HepG2 (cell line): ENCODE data around the gene PROCR. TPM values are rescaled to one million over a fixed set of nuclear protein-coding genes. Genes with fewer than 3 reads are reported as not detected.

ENCODE experiments used
- ATAC-seq: fragments of 200-7000 bp; cut with Tn5 transposase; 3 replicates; pipeline ENCODE4 v1.9.1; 2020; ENCODE audit warnings: mild to moderate bottlenecking, moderate library complexity
- BruUV-seq: library from RNA; stranded (reverse); fragments of 400-500 nt; replicated peaks from 2 replicates; lab custom pipeline; 2021; lab: Mats Ljungman, UMichigan
- CTCF ChIA-PET: fragments of 300-600 bp; formaldehyde crosslinking; extraction: SDS; loops from one replicate; lab custom pipeline; 2021; ENCODE audit warnings: low total read pairs, inconsistent platforms, low intra/inter-chr PET ratio; lab: Yijun Ruan, JAX
- POLR2A ChIA-PET: fragments of 350-600 bp; sonication (Branson Sonifier 250); formaldehyde crosslinking; loops from one replicate; lab custom pipeline; 2020; ENCODE audit warnings: antibody characterized with exemption, inconsistent platforms; lab: Yijun Ruan, JAX
- DNase-seq: peaks from one replicate; pipeline ENCODE4 v3.0.0-alpha.2; 2015; ENCODE audit warnings: low spot score
- FAIRE-seq: peaks from 3 replicates; lab custom pipeline; 2011; peaks lifted over from hg19 to GRCh38; lab: Jason Lieb, UNC
- H2AFZ ChIP-seq: one replicate; pipeline ENCODE4 v1.6.1; 2011; ENCODE audit warnings: low read length, inconsistent platforms
- H3K27ac ChIP-seq: fragments of 300-600 bp; 3 replicates; pipeline ENCODE4 v1.8.0; 2011; ENCODE audit warnings: mixed run types, mild to moderate bottlenecking, mixed read lengths, low read length, inconsistent platforms; ENCODE audit not compliant: insufficient read depth; ENCODE audit errors: extremely low read length
- H3K27me3 ChIP-seq, 2 experiments: fragments of 200-600 bp in 1 of 2; 2 replicates in 1 of 2; 3 replicates in 1 of 2; pipeline versions ENCODE4 v1.6.0 to v1.8.0; 2011; ENCODE audit warnings: low read length in 2 of 2, mild to moderate bottlenecking in 2 of 2, moderate library complexity in 2 of 2, inconsistent platforms in 1 of 2; ENCODE audit not compliant: insufficient read depth in 2 of 2, control insufficient read depth in 1 of 2
- H3K36me3 ChIP-seq, 2 experiments: fragments of 200-600 bp in 1 of 2; replicated peaks in 1 of 2; 2 replicates in 1 of 2; 3 replicates in 1 of 2; pipeline versions ENCODE4 v1.5.1 to v1.8.0; 2011; ENCODE audit warnings: low read length in 2 of 2, inconsistent platforms in 1 of 2; ENCODE audit not compliant: insufficient read depth in 2 of 2, control insufficient read depth in 1 of 2
- H3K4me1 ChIP-seq: 2 replicates; pipeline ENCODE4 v1.5.1; 2012; ENCODE audit warnings: low read length, inconsistent platforms; ENCODE audit not compliant: insufficient read depth
- H3K4me2 ChIP-seq: 2 replicates; pipeline ENCODE4 v1.6.0; 2011; ENCODE audit warnings: low read depth, low read length, inconsistent platforms
- H3K4me3 ChIP-seq, 3 experiments: fragments of 200-600 bp in 1 of 3; sonication (generic), shearing (Covaris generic) in 1 of 3; replicated peaks in 1 of 3; 2 replicates each; pipeline ENCODE4 v1.5.1; 2011 to 2016; ENCODE audit warnings: low read length in 3 of 3, inconsistent platforms in 2 of 3, low read depth in 2 of 3, mild to moderate bottlenecking in 2 of 3, control low read depth in 1 of 3, mixed read lengths in 1 of 3; ENCODE audit not compliant: insufficient read depth in 1 of 3
- H3K79me2 ChIP-seq: one replicate; pipeline ENCODE4 v1.6.1; 2011; ENCODE audit warnings: low read length, inconsistent platforms; ENCODE audit not compliant: insufficient read depth
- H3K9ac ChIP-seq: 2 replicates; pipeline ENCODE4 v1.6.0; 2011; ENCODE audit warnings: mild to moderate bottlenecking, low read depth, low read length, inconsistent platforms; ENCODE audit not compliant: insufficient read depth
- H3K9me3 ChIP-seq: 2 replicates; pipeline ENCODE4 v1.5.1; 2012; ENCODE audit warnings: mild to moderate bottlenecking, low read length
- H4K20me1 ChIP-seq: 2 replicates; pipeline ENCODE4 v1.6.0; 2011; ENCODE audit warnings: inconsistent platforms, mild to moderate bottlenecking, low read length, moderate library complexity; ENCODE audit not compliant: insufficient read depth
- ARID4A ChIP-seq: sonication (generic); formaldehyde crosslinking; IDR thresholded peaks from 2 replicates; pipeline ENCODE4 v1.5.0; 2020; ENCODE audit warnings: mild to moderate bottlenecking, missing genetic modification reagents, borderline replicate concordance
- GABPB1 ChIP-seq: IDR thresholded peaks from 2 replicates; pipeline ENCODE4 v1.6.1; 2016; ENCODE audit warnings: mild to moderate bottlenecking, missing genetic modification reagents, moderate library complexity, missing compliant biosample characterization
- REPIN1 ChIP-seq: sonication (generic); formaldehyde crosslinking; IDR thresholded peaks from 2 replicates; pipeline ENCODE4 v1.8.0; 2022; ENCODE audit warnings: missing genetic modification reagents, low read depth, mild to moderate bottlenecking, borderline replicate concordance
- ZNF207 ChIP-seq: fragments of 450-650 bp; IDR thresholded peaks from 2 replicates; pipeline ENCODE4 v1.6.1; 2016; ENCODE audit warnings: antibody characterized with exemption, borderline replicate concordance
- WGBS: methylation state at CpG from one replicate; pipeline ENCODE4 v1.1.6; 2017; ENCODE audit warnings: low lambda C conversion rate; 5-methylcytosine and 5-hydroxymethylcytosine counted together
- in situ Hi-C: cut with HindIII; loops from 2 replicates; pipeline ENCODE4 v1.10.0; 2017; ENCODE audit warnings: low pct_unique_long_range_greater_than_20kb; ENCODE audit not compliant: extremely low pct_ligation_motif_present
- intact Hi-C: fragments of 100-400 bp; cut with micrococcal nuclease; formaldehyde crosslinking; loops from one replicate; pipeline ENCODE4 v1.10.0; 2022; ENCODE audit not compliant: unreplicated experiment
- polyA plus RNA-seq, 8 experiments: library from polyadenylated mRNA; depleted of rRNA in 3 of 8; stranded (reverse) in 7 of 8; unstranded in 1 of 8; fragments of >200 nt; fragmentation: Illumina TruSeq in 4 of 8; extraction: Trizol in 4 of 8; gene quantifications; 2 replicates each; pipeline versions ENCODE4 v1.2.1 to v1.2.3, GENCODE V29; 2011 to 2016; ENCODE audit warnings: low read depth in 4 of 8, missing spikeins in 1 of 8, mixed read lengths in 1 of 8; ENCODE audit not compliant: insufficient read depth in 1 of 8
- total RNA-seq, 5 experiments: library from RNA; depleted of rRNA; stranded (reverse); fragments of >200 nt; fragmentation: Illumina TruSeq; extraction: Trizol; gene quantifications; 2 replicates each; pipeline ENCODE4 v1.2.3, GENCODE V29; 2016; ENCODE audit warnings: low read depth in 1 of 5

The PROCR gene
- total and polyA plus RNA-seq, 2 of the 13 experiments (the other 11 are each of a cell fraction or from before 2014, with no cell fraction given), result 1.4 to 1.7 TPM

- H3K4me2 ChIP-seq, result no peak overlapping the region
- peaks cover 23% of the 10 kb centered on the region for H3K4me1 ChIP-seq
- ChIA-PET POLR2A (no interaction called here), CTCF (no interaction called here)
- ATAC-seq (no peak), DNase-seq (no peak), FAIRE-seq (no peak)
- intact Hi-C loops, result no loop called here
- H3K36me3 ChIP-seq, result no peaks in the 10 kb centered on the region
- no peaks in the 10 kb centered on the region for H3K79me2 ChIP-seq
- no TSS peak for BruUV-seq
- H4K20me1 ChIP-seq, result no peaks in the 10 kb centered on the region
- peaks cover 2 to 4% of the 10 kb centered on the region in 2 experiments; a peak in 2 of 5 replicates for H3K27me3 ChIP-seq
- H2AFZ ChIP-seq, result no peak overlapping the region
- H3K9ac ChIP-seq, result no peak overlapping the region
- WGBS, result 36% methylated on average over 6 of the region's 6 CpGs
- H3K9me3 ChIP-seq, result no peaks in the 10 kb centered on the region
- no peak overlapping the region for H3K27ac ChIP-seq
- in situ Hi-C loops, result no loop called here
- TF ChIP-seq ZNF207 (no peak), REPIN1 (CRISPR knock-in tag) (no peak), GABPB1 (CRISPR knock-in tag) (no peak)
- H3K4me3 ChIP-seq, result no peak overlapping the region
Measured at GRCh38 chr20:35190556-35190955, 18.7 kb downstream of the PROCR start.

DNA sequence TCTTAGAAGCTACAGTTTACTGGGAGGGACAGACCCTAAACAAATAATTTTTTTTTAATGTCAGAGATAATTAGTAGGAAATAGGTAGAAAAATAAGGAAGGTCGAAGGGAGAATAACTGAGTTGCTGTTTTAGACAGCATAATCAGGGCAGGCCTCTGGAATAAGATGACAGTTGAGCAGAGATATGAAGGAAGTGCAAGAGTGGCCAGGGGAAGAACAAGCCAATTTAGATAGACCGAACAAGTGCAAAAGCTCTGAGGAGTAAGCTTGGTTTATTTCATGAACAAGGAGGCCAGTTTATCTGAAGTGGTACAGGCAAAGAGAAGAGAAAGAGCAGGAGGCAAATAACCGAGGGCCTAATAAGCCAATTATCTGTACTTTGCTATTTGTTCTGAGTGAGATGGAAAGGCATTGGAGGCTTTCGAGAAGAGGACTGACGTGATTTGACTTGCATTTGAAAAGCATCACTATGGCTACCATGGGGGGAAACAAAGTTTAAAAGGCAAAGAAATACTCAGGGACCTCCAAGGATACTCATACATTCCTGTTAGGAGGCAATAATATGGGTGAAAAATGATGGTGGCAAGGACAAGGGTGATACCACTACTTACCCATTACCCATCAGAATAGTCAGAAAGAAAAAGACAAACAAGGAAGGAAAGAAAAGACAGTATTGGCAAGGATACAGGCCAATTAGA, 19.7 kb downstream of the PROCR start:
- in situ Hi-C loops (no loop called here), intact Hi-C loops (no loop called here)
- TF ChIP-seq ARID4A (CRISPR knock-in tag), result no peak
- Histone ChIP-seq H3K4me2 (no peak overlapping the region), H4K20me1 (no peaks in the 10 kb centered on the region), H2AFZ (no peak overlapping the region), H3K9ac (no peak overlapping the region), H3K4me3 (no peak overlapping the region), H3K4me1 (peaks cover 23% of the 10 kb centered on the region), H3K9me3 (peaks cover 7% of the 10 kb centered on the region), H3K27ac (no peak overlapping the region), H3K79me2 (no peaks in the 10 kb centered on the region), H3K36me3 (no peaks in the 10 kb centered on the region), H3K27me3 (peaks cover 2 to 4% of the 10 kb centered on the region in 2 experiments; a peak in 2 of 5 replicates)
- CTCF ChIA-PET, result no interaction called here
- no peak for DNase-seq
- POLR2A ChIA-PET, result no interaction called here
- BruUV-seq, result no TSS peak
- no peak for ATAC-seq
- WGBS, result 39% methylated on average over 5 of the region's 5 CpGs
- FAIRE-seq, result no peak
